Astrocyte (in vitro differentiated cells and primary cell): ENCODE data around the gene NIPBL. TPM values are rescaled to one million over a fixed set of nuclear protein-coding genes. Genes with fewer than 3 reads are reported as not detected.

ENCODE experiments used
- DNase-seq: peaks from one replicate; pipeline ENCODE4 v3.0.0-alpha.2; 2010; ENCODE audit warnings: low read depth
- FAIRE-seq: peaks from 2 replicates; lab custom pipeline; 2011; peaks lifted over from hg19 to GRCh38; lab: Jason Lieb, UNC
- H2AFZ ChIP-seq: 2 replicates; pipeline ENCODE4 v1.6.0; 2012; ENCODE audit warnings: low read depth, low read length, inconsistent platforms
- H3K27ac ChIP-seq: 2 replicates; pipeline ENCODE4 v1.5.1; 2011; ENCODE audit warnings: low read depth, low read length, inconsistent platforms
- H3K27me3 ChIP-seq: 2 replicates; pipeline ENCODE4 v1.6.0; 2011; ENCODE audit warnings: low read length, inconsistent platforms; ENCODE audit not compliant: insufficient read depth
- H3K36me3 ChIP-seq: 2 replicates; pipeline ENCODE4 v1.5.1; 2011; ENCODE audit warnings: low read length, inconsistent platforms; ENCODE audit not compliant: insufficient read depth
- H3K4me1 ChIP-seq: 2 replicates; pipeline ENCODE4 v1.5.1; 2011; ENCODE audit warnings: low read length, inconsistent platforms; ENCODE audit not compliant: insufficient read depth
- H3K4me2 ChIP-seq: 2 replicates; pipeline ENCODE4 v1.6.0; 2012; ENCODE audit warnings: low read length, inconsistent platforms
- H3K4me3 ChIP-seq: 2 replicates; pipeline ENCODE4 v1.5.1; 2011; ENCODE audit warnings: low read depth, mild to moderate bottlenecking, low read length, inconsistent platforms; ENCODE audit not compliant: insufficient read depth
- H3K79me2 ChIP-seq: 2 replicates; pipeline ENCODE4 v1.6.0; 2012; ENCODE audit warnings: mild to moderate bottlenecking, low read length, inconsistent platforms; ENCODE audit not compliant: insufficient read depth
- H3K9ac ChIP-seq: 2 replicates; pipeline ENCODE4 v1.6.0; 2012; ENCODE audit warnings: mild to moderate bottlenecking, low read length, inconsistent platforms
- H3K9me3 ChIP-seq: 2 replicates; pipeline ENCODE4 v1.5.1; 2012; ENCODE audit warnings: low read depth, mild to moderate bottlenecking, low read length, inconsistent platforms; ENCODE audit not compliant: insufficient read depth
- H4K20me1 ChIP-seq: 2 replicates; pipeline ENCODE4 v1.6.0; 2012; ENCODE audit warnings: low read length, inconsistent platforms; ENCODE audit not compliant: insufficient read depth
- H3K27ac Mint-ChIP-seq: one replicate; pipeline ENCODE4 v1.8.0; 2021; ENCODE audit warnings: mild to moderate bottlenecking, mixed read lengths; ENCODE audit not compliant: unreplicated experiment
- H3K27me3 Mint-ChIP-seq: one replicate; pipeline ENCODE4 v1.8.0; 2021; ENCODE audit warnings: low read depth, mixed read lengths; ENCODE audit not compliant: unreplicated experiment
- H3K36me3 Mint-ChIP-seq: one replicate; pipeline ENCODE4 v1.8.0; 2021; ENCODE audit warnings: low read depth, mixed read lengths; ENCODE audit not compliant: unreplicated experiment
- H3K4me1 Mint-ChIP-seq: one replicate; pipeline ENCODE4 v1.8.0; 2021; ENCODE audit warnings: low read depth, mixed read lengths; ENCODE audit not compliant: unreplicated experiment
- H3K4me3 Mint-ChIP-seq: one replicate; pipeline ENCODE4 v1.8.0; 2021; ENCODE audit warnings: mild to moderate bottlenecking, moderate library complexity, mixed read lengths; ENCODE audit not compliant: unreplicated experiment
- H3K9me3 Mint-ChIP-seq: one replicate; pipeline ENCODE4 v1.8.0; 2021; ENCODE audit warnings: mild to moderate bottlenecking, mixed read lengths; ENCODE audit not compliant: unreplicated experiment
- EZH2 ChIP-seq: IDR thresholded peaks from 2 replicates; pipeline ENCODE4 v1.6.1; 2012; ENCODE audit warnings: mild to moderate bottlenecking, low read length, inconsistent platforms; ENCODE audit not compliant: insufficient read depth
- total RNA-seq: library from RNA; stranded (reverse); gene quantifications from 2 replicates; pipeline ENCODE4 v1.2.1, GENCODE V29; 2021
- TF ChIP-seq, protein P1 (sequence below): IDR thresholded peaks from 2 replicates; pipeline ENCODE4 v1.5.1; 2011; ENCODE audit warnings: low read depth, mild to moderate bottlenecking, inconsistent platforms, low read length, moderate library complexity; ENCODE audit not compliant: insufficient read depth

NIPBL gene
- total RNA-seq, 1 donor from 2014 or later: 45.3 TPM

DNA sequence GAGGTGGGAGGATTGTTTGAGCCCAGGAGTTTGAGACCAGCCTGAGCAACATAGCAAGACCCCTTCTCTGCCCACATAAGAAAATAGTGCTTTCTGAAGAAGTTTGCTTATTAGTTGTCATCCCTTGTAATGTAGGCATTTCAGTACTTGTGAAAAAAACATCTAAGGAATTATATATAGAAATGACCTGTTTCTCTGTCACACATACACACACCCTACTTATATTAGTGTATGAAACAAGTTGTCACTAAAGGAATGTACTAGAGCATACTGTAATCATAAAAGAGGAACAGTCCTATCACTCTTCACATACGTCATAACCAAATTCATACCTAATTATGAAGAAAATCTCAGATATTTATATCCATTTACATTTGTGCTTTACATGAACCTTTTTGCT, 122.0 kb downstream of the NIPBL start:
- Mint-ChIP-seq H3K4me3 (no peak overlapping the region), H3K9me3 (no peaks in the 10 kb centered on the region), H3K36me3 (no peaks in the 10 kb centered on the region), H3K27me3 (no peaks in the 10 kb centered on the region), H3K4me1 (no peaks in the 10 kb centered on the region), H3K27ac (no peak overlapping the region)
- no peak overlapping the region for H2AFZ ChIP-seq
- no peak for TF ChIP-seq EZH2
- TF ChIP-seq, protein P1, sequence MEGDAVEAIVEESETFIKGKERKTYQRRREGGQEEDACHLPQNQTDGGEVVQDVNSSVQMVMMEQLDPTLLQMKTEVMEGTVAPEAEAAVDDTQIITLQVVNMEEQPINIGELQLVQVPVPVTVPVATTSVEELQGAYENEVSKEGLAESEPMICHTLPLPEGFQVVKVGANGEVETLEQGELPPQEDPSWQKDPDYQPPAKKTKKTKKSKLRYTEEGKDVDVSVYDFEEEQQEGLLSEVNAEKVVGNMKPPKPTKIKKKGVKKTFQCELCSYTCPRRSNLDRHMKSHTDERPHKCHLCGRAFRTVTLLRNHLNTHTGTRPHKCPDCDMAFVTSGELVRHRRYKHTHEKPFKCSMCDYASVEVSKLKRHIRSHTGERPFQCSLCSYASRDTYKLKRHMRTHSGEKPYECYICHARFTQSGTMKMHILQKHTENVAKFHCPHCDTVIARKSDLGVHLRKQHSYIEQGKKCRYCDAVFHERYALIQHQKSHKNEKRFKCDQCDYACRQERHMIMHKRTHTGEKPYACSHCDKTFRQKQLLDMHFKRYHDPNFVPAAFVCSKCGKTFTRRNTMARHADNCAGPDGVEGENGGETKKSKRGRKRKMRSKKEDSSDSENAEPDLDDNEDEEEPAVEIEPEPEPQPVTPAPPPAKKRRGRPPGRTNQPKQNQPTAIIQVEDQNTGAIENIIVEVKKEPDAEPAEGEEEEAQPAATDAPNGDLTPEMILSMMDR: no peak
- H4K20me1 ChIP-seq: peaks cover 4% of the 10 kb centered on the region
- no peaks in the 10 kb centered on the region for H3K4me1 ChIP-seq
- H3K79me2 ChIP-seq: peaks cover 3% of the 10 kb centered on the region
- H3K4me2 ChIP-seq: no peak overlapping the region
- FAIRE-seq (no peak), DNase-seq (no peak)
- no peaks in the 10 kb centered on the region for H3K27me3 ChIP-seq
- no peaks in the 10 kb centered on the region for H3K9me3 ChIP-seq
- H3K36me3 ChIP-seq: peaks cover 14% of the 10 kb centered on the region
- H3K4me3 ChIP-seq: no peak overlapping the region
- no peak overlapping the region for H3K9ac ChIP-seq
- no peak overlapping the region for H3K27ac ChIP-seq

DNA sequence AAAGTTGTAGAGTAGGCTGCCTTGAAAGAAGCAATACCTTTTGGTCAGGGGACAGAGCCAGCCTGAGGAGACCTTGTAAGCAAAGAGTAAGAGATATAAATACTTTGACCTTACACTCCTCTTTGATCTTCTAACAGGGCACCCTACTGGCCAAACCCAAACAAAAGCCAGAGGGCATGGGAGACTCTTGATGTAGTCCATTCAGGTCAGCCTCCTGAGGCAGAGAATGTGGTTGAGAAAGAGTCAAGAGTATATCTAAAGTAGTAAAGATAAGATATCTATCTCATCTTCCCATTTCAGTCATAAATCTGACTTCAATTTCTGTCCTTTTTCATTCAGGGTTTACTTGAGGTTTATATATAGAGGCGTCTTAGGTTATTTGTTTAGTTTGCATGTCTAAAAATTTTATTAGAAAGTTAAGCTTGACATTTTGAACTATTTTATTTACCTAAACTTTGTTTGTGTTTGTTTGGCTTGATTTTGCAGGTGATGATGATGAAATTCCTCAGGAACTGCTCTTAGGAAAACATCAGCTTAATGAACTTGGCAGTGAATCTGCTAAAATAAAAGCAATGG, 125.7 kb downstream of the NIPBL start:
- Histone ChIP-seq H3K4me3 (no peak overlapping the region), H3K9me3 (no peaks in the 10 kb centered on the region), H3K27ac (no peak overlapping the region), H3K4me1 (no peaks in the 10 kb centered on the region), H3K36me3 (peaks cover 14% of the 10 kb centered on the region), H3K27me3 (no peaks in the 10 kb centered on the region), H3K79me2 (no peaks in the 10 kb centered on the region), H3K9ac (no peak overlapping the region), H4K20me1 (no peaks in the 10 kb centered on the region), H3K4me2 (no peak overlapping the region), H2AFZ (no peak overlapping the region)
- FAIRE-seq: peak; percentile 5
- no peaks in the 10 kb centered on the region for H3K9me3 Mint-ChIP-seq
- DNase-seq: no peak
- H3K27me3 Mint-ChIP-seq: no peaks in the 10 kb centered on the region
- no peak overlapping the region for H3K27ac Mint-ChIP-seq
- no peaks in the 10 kb centered on the region for H3K4me1 Mint-ChIP-seq
- no peaks in the 10 kb centered on the region for H3K36me3 Mint-ChIP-seq
- no peak overlapping the region for H3K4me3 Mint-ChIP-seq
- no peak for TF ChIP-seq EZH2
- TF ChIP-seq, protein P1: no peak

DNA sequence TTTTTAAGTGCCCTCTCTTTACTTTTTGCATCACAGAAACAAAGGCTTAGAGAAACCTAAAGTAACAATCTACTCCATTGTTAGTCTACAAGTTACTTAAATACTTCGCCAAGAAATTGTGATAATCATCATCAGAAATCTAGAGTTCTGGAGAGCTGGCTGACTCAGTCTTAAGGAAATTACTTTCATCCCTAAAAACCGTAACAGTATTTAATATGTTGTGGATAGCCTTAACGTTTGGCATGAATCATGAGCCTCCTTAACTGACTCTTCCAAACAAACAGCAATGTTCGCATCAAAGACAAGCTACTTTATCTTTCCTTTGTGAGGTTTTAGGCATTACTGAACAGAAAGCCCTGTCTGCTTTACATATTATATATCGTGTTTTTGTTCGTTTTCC, 128.7 kb downstream of the NIPBL start:
- Mint-ChIP-seq H3K36me3 (no peaks in the 10 kb centered on the region), H3K4me1 (no peaks in the 10 kb centered on the region), H3K27me3 (no peaks in the 10 kb centered on the region), H3K4me3 (no peak overlapping the region), H3K9me3 (no peaks in the 10 kb centered on the region), H3K27ac (no peak overlapping the region)
- DNase-seq (peak; percentile 77), FAIRE-seq (peak; percentile 17)
- peak overlapping the region; percentile 4 for H3K9ac ChIP-seq
- no peaks in the 10 kb centered on the region for H3K9me3 ChIP-seq
- TF ChIP-seq, protein P1: no peak
- TF ChIP-seq EZH2: no peak
- no peak overlapping the region for H3K4me3 ChIP-seq
- no peaks in the 10 kb centered on the region for H4K20me1 ChIP-seq
- H2AFZ ChIP-seq: no peak overlapping the region
- peaks cover 18% of the 10 kb centered on the region for H3K36me3 ChIP-seq
- H3K27me3 ChIP-seq: no peaks in the 10 kb centered on the region
- peak overlapping the region; percentile 36 for H3K4me2 ChIP-seq
- H3K27ac ChIP-seq: no peak overlapping the region
- no peaks in the 10 kb centered on the region for H3K4me1 ChIP-seq
- no peaks in the 10 kb centered on the region for H3K79me2 ChIP-seq
